HCT116 (cell line): ENCODE data around the gene GREM2. TPM values are rescaled to one million over a fixed set of nuclear protein-coding genes. Genes with fewer than 3 reads are reported as not detected.

Experiments
- ATAC-seq: fragments of 200-7000 bp; cut with Tn5 transposase; 2 replicates; pipeline ENCODE4 v1.9.1; 2020; ENCODE audit warnings: mild to moderate bottlenecking, moderate library complexity
- BruUV-seq: library from RNA; stranded (reverse); fragments of 400-500 nt; replicated peaks from 2 replicates; lab custom pipeline; 2021; lab: Mats Ljungman, UMichigan
- CTCF ChIA-PET: fragments of 300-600 bp; sonication (Branson Sonifier 250); formaldehyde crosslinking; loops from one replicate; lab custom pipeline; 2021; ENCODE audit warnings: antibody characterized with exemption; lab: Charles Lee
- POLR2A ChIA-PET: fragments of 300-600, 350-600 bp; sonication (Branson Sonifier 250); formaldehyde crosslinking; loops from one replicate; lab custom pipeline; 2021; ENCODE audit warnings: antibody characterized with exemption; lab: Charles Lee
- RAD21 ChIA-PET, 2 experiments: fragments of 300-600 bp; sonication (Branson Sonifier 250); formaldehyde crosslinking; loops; one replicate each; lab custom pipeline; 2023; ENCODE audit warnings: low total read pairs in 2 of 2; ENCODE audit not compliant: uncharacterized antibody in 2 of 2, unreplicated experiment in 2 of 2, low non-redundant PET in 1 of 2; lab: Charles Lee
- DNase-seq: peaks from one replicate; pipeline ENCODE4 v3.0.0-alpha.2; 2010; ENCODE audit warnings: low read depth, low spot score
- H2AFZ ChIP-seq: fragments of 200-600 bp; shearing (Covaris generic), sonication (generic); 2 replicates; pipeline ENCODE4 v1.6.1; 2017; ENCODE audit warnings: low read depth, mixed run types, mixed read lengths, antibody characterized with exemption, low read length; ENCODE audit not compliant: poor library complexity, severe bottlenecking
- H3K27ac ChIP-seq: 2 replicates; pipeline ENCODE4 v1.5.1; 2012; ENCODE audit warnings: low read depth, low read length
- H3K27me3 ChIP-seq: fragments of 200-600 bp; sonication (generic); 2 replicates; pipeline ENCODE4 v1.6.1; 2016; ENCODE audit warnings: mixed run types, low read length, mixed read lengths; ENCODE audit not compliant: insufficient read depth
- H3K36me3 ChIP-seq, 2 experiments: fragments of 200-500 bp in 1 of 2; fragments of 200-600 bp in 1 of 2; sonication (Bioruptor generic) in 1 of 2; sonication (generic) in 1 of 2; 2 replicates each; pipeline versions ENCODE4 v1.5.1 to v1.6.1; 2014 to 2016; ENCODE audit warnings: low read length in 2 of 2, inconsistent platforms in 1 of 2, mixed read lengths in 1 of 2, mixed run types in 1 of 2; ENCODE audit not compliant: insufficient read depth in 2 of 2, control insufficient read depth in 1 of 2
- H3K4me1 ChIP-seq, 2 experiments: fragments of 200-600 bp in 1 of 2; sonication (generic) in 1 of 2; 2 replicates each; pipeline versions ENCODE4 v1.5.1 to v1.6.1; 2012 to 2017; ENCODE audit warnings: low read length in 2 of 2, inconsistent platforms in 1 of 2, mild to moderate bottlenecking in 1 of 2, mixed read lengths in 1 of 2, mixed run types in 1 of 2, moderate library complexity in 1 of 2; ENCODE audit not compliant: insufficient read depth in 2 of 2, control insufficient read depth in 1 of 2
- H3K4me2 ChIP-seq: fragments of 200-600 bp; sonication (generic); 2 replicates; pipeline ENCODE4 v1.6.1; 2017; ENCODE audit warnings: mixed run types, low read length, mixed read lengths
- H3K4me3 ChIP-seq, 2 experiments: fragments of 200-600 bp in 1 of 2; sonication (generic) in 1 of 2; replicated peaks in 1 of 2; 2 replicates each; pipeline ENCODE4 v1.5.1; 2011 to 2016; ENCODE audit warnings: low read length in 2 of 2, control low read depth in 1 of 2, low read depth in 1 of 2, mild to moderate bottlenecking in 1 of 2, mixed read lengths in 1 of 2, mixed run types in 1 of 2
- H3K79me2 ChIP-seq: fragments of 200-600 bp; sonication (generic); 2 replicates; pipeline ENCODE4 v1.6.1; 2017; ENCODE audit warnings: mild to moderate bottlenecking, mixed run types, low read length, moderate library complexity, mixed read lengths; ENCODE audit not compliant: insufficient read depth
- H3K9ac ChIP-seq: fragments of 200-600 bp; sonication (generic); 2 replicates; pipeline ENCODE4 v1.6.1; 2016; ENCODE audit warnings: low read length, mixed read lengths
- H3K9me2 ChIP-seq: fragments of 200-600 bp; sonication (generic), shearing (Covaris generic); 2 replicates; pipeline ENCODE4 v1.6.1; 2017; ENCODE audit warnings: mixed run types, mild to moderate bottlenecking, moderate library complexity; ENCODE audit not compliant: insufficient read depth
- H3K9me3 ChIP-seq, 2 experiments: fragments of 200-500 bp in 1 of 2; fragments of 200-600 bp in 1 of 2; sonication (Bioruptor generic) in 1 of 2; sonication (generic) in 1 of 2; 2 replicates each; pipeline ENCODE4 v1.6.1; 2014 to 2017; ENCODE audit warnings: low read length in 2 of 2, mixed read lengths in 2 of 2, inconsistent platforms in 1 of 2, low read depth in 1 of 2, mild to moderate bottlenecking in 1 of 2, mixed run types in 1 of 2, moderate library complexity in 1 of 2; ENCODE audit not compliant: control insufficient read depth in 1 of 2, insufficient read depth in 1 of 2
- H4K20me1 ChIP-seq: fragments of 200-600 bp; sonication (generic), shearing (Covaris generic); 2 replicates; pipeline ENCODE4 v1.6.1; 2017; ENCODE audit warnings: mixed run types, mild to moderate bottlenecking, moderate library complexity; ENCODE audit not compliant: insufficient read depth
- ELF1 ChIP-seq: IDR thresholded peaks from 2 replicates; pipeline ENCODE4 v1.6.1; 2012; ENCODE audit warnings: low read depth, borderline replicate concordance
- EZH2 ChIP-seq: fragments of 200-600 bp; sonication (generic); IDR thresholded peaks from 2 replicates; pipeline ENCODE4 v1.6.1; 2017; ENCODE audit warnings: antibody characterized with exemption, mixed run types
- EZH2phosphoT487 ChIP-seq: fragments of 200-600 bp; IDR thresholded peaks from 2 replicates; pipeline ENCODE4 v1.6.1; 2018; ENCODE audit warnings: antibody characterized with exemption, borderline replicate concordance
- POLR2A ChIP-seq: IDR thresholded peaks from 2 replicates; pipeline ENCODE4 v1.7.0; 2011; ENCODE audit warnings: borderline replicate concordance; ENCODE audit not compliant: insufficient read depth, insufficient read length; ENCODE audit errors: extremely low read depth
- SRF ChIP-seq: IDR thresholded peaks from 2 replicates; pipeline ENCODE4 v1.6.1; 2012; ENCODE audit warnings: low read depth
- intact Hi-C: fragments of 100-400 bp; cut with micrococcal nuclease; formaldehyde crosslinking; loops from 2 replicates; pipeline ENCODE4 v1.10.0; 2022
- total RNA-seq: library from RNA; stranded (reverse); gene quantifications from one replicate; pipeline ENCODE4 v1.2.1, GENCODE V29; 2021; ENCODE audit not compliant: unreplicated experiment

The GREM2 gene
- total RNA-seq, 1 experiment from 2014 or later, result not detected

DNA sequence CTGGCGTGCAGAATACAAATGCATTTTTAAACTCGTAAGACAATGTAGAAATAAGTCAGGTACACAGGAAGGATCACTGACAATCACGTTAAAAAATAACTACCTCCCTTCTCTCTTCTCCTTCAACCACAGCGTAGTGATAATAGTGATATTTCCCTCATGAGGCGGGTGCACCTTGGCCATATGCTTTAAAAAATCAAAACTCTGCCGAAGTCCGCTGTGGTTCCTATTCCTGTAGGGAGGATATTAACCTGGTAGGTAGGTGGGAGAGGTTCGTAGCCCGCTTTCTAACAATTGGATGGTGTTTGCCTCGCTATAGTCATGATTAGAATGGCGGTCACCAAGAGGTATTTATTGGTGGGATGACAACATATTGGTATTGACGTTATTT is 732 bp downstream of the GREM2 start:
- Histone ChIP-seq H3K27ac (no peak overlapping the region), H3K9me2 (no peaks in the 10 kb centered on the region), H2AFZ (no peak overlapping the region), H3K9ac (no peak overlapping the region), H3K9me3 (peaks cover 12 to 25% of the 10 kb centered on the region in 2 experiments), H3K4me1 (no peaks in the 10 kb centered on the region), H3K79me2 (no peaks in the 10 kb centered on the region), H3K4me2 (no peak overlapping the region), H3K27me3 (no peaks in the 10 kb centered on the region), H3K4me3 (no peak overlapping the region), H4K20me1 (no peaks in the 10 kb centered on the region), H3K36me3 (no peaks in the 10 kb centered on the region)
- no peak for ATAC-seq
- TF ChIP-seq POLR2A, result no peak
- ChIA-PET CTCF (no interaction called here), RAD21 (no interaction called here), POLR2A (no interaction called here)
- BruUV-seq, result no TSS peak
- DNase-seq, result no peak
- intact Hi-C loops, result no loop called here

DNA sequence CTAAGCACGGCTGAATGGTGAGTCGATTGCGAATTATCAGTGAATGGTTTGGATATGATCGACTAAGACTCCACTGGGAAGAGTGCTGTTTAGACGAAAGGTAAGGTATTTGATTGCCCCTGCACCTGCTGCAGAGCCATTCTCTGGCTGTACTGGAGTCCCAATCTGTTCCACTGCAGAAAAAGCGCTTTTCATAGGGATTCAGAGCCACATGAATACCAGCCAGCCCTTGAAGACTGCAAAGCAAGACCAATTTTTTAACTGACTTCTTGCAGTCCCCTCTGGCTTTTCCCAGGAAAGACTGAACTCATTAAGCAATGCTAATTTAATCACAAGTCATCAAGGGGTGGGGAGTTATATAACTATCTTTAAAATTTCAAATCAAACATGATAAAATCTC is 1.3 kb downstream of the GREM2 start:
- no peaks in the 10 kb centered on the region for H3K9me2 ChIP-seq
- H2AFZ ChIP-seq, result no peak overlapping the region
- H3K27ac ChIP-seq, result no peak overlapping the region
- no peaks in the 10 kb centered on the region for H3K79me2 ChIP-seq
- BruUV-seq, result no TSS peak
- DNase-seq (no peak), ATAC-seq (no peak)
- H3K4me2 ChIP-seq, result no peak overlapping the region
- no peaks in the 10 kb centered on the region for H3K27me3 ChIP-seq
- ChIA-PET RAD21 (no interaction called here), POLR2A (no interaction called here), CTCF (no interaction called here)
- peaks cover 12 to 27% of the 10 kb centered on the region in 2 experiments for H3K9me3 ChIP-seq
- H3K9ac ChIP-seq, result no peak overlapping the region
- H3K4me1 ChIP-seq, result no peaks in the 10 kb centered on the region
- H3K36me3 ChIP-seq, result no peaks in the 10 kb centered on the region
- TF ChIP-seq EZH2phosphoT487 (no peak), EZH2 (no peak), ELF1 (no peak), SRF (no peak), POLR2A (no peak)
- H3K4me3 ChIP-seq, result no peak overlapping the region
- intact Hi-C loops, result no loop called here
- H4K20me1 ChIP-seq, result no peaks in the 10 kb centered on the region
